HG03175 (cell line): ENCODE measurements around the gene TM7SF3.

Experiments
- ATAC-seq: cut with Tn5 transposase; IDR thresholded peaks from one replicate; pipeline ENCODE4 v1.9.1; 2021; ENCODE audit warnings: mild to moderate bottlenecking, moderate library complexity; ENCODE audit not compliant: unreplicated experiment

TM7SF3 gene

DNA sequence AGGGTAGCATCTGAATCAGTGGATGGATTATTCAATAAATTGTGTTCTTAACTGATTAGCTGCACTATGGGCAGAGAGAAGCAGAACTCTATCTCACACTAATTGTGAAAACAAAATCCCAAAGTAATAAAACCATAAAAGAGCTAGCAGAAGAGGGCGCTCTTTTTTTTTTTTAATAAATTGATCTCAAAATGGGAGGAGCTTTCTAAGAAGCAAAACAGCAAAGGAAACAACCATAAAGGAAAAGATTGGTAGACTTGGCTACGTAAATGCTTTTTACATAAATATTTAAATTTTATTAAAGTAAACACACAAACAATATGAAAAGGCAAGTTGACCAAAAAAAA, 1.5 kb upstream of the TM7SF3 start:
- ATAC-seq: no peak

DNA sequence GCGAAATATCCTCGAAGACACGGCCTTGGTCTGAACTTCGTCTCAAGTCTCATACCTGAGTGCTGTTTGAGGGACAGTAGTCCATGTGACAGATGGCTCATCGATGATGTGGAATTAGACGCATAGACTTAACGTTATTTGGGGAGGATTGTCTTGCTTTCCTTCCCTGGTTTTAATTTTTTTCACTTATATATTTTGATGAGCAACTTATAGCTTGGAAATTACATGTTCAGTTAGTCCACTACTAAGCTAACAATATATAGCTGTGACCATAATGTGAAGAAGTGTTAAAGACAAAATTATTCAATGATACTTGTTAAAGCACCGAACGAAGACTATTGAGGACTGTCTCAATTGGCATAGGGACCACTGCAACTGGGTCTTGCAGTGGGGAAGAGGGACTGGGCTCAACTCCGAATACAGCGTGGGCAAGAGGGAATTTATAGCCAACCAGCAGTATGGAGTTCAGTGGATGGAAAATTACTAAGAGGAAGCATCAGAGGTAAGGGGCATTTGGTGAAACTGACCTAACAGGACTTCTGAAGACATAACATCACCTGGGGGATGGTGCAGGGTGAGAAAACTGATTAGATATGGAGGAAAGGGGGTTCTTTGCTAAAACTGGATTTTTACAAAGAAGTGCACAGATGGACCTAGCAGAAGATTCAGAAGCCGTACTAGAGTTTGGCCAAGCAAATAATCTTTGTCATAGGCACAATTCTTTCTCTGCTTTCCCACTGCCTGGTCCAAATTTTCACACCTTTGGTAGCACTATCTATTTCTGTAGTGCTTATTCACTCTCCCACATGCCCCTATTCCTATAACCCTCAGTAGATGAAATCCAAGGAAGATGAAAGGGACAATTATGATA, 910 bp upstream of the TM7SF3 start:
- no peak for ATAC-seq

DNA sequence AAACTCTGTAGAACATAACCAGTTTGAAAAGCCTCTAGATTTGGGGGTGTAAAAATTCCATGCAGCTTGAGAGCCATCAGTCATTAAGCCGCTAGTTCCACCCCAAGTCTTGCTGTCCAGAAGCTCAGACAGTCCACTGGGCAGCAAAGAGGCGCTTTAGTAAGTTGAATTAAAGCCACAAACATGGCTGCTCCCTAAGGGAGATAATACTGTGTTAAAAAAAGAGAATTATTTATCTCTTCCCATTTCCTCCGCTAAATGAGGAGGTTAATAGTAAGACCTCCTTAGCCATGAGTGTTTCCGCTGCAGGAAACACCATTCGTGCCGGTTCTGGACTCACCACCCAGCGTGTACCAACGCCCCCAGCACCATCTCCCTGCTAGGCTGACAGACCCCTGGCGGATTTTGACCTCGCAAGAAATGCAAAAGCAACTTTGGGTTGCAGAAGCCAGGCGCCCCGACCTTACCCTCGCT, 536 bp downstream of the TM7SF3 start:
- ATAC-seq: peak; percentile 26

DNA sequence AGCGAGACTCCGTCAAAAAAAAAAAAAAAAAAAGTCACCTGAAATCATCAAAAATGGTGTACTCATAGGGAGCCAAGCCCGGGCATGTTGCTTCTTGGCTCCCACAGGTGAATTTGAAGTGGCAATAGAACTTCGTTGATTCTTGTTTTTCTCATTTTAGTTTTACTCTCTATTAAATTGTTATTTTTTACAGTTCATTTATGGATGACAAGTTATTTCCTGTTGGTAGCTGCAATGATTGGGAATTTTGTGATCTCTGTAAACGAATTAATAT, 1.3 kb downstream of the TM7SF3 start:
- ATAC-seq: no peak

DNA sequence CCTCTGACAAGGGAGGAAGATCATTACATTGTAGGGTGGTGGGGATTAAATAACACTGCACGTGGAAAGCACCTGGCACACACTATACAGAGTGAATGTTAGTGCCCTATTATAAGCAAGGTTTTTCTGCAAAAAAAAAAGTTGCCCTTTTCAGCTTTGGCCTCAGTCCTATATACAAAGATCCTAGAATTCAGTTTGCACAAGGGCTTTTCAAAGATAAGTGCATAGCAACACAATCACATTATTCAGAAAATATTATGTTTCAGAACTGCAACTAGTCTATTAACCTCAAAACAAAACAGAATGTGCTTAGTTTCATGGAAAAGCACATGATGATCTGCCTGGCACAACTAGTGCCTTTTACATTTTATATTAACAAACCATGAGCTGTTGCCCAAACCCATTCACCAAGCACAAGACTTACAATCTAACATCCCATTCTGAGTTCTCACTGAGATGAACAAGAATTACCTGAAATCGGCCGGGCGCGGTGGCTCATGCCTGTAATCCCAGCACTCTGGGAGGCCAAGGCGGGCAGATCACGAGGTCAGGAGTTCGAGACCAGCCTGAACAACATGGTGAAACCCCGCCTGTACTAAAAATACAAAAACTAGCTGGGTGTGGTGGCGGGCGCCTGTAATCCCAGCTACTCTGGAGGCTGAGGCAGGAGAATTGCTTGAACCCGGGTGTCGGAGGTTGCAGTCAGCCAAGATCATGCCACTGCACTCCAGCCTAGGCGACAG, 1.8 kb downstream of the TM7SF3 start:
- no peak for ATAC-seq

DNA sequence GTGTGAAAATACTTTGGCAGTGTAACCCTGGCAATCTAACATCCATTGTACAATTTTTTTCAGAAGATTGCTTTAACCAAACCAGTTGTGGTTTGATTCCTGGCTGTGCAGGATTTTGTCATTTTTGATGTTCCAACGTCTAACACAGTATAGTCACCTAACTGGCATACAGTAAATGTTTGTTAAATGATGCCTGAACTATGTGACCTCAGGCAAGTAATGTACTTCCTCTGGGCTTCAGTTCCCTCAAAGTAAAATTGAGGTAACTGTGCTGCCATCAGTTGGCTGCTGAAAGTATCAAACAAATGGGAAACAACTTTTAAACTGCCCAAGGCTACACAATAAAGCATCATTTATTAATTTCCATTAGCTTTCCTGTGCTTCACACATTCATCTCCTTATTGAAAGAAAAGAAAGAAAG, 4.3 kb downstream of the TM7SF3 start:
- no peak for ATAC-seq

DNA sequence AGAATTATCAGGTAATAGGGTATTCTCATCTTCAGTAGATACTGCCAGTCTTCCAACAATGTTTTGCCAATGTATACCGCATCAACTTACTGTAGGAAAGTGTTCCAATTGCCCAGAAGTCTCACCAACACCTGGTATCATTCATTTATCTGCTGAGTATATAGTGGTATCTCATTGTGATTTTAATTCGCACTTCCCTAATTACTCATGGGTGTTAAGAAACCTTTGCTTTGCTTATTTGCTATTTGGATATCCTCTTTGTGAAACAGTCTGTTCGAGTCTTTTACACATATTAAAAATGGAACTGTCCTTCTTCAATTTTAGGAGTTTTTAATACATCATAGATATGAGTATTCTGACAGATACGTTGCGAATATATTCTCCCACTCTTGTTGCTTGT, 6.1 kb downstream of the TM7SF3 start:
- ATAC-seq: no peak

DNA sequence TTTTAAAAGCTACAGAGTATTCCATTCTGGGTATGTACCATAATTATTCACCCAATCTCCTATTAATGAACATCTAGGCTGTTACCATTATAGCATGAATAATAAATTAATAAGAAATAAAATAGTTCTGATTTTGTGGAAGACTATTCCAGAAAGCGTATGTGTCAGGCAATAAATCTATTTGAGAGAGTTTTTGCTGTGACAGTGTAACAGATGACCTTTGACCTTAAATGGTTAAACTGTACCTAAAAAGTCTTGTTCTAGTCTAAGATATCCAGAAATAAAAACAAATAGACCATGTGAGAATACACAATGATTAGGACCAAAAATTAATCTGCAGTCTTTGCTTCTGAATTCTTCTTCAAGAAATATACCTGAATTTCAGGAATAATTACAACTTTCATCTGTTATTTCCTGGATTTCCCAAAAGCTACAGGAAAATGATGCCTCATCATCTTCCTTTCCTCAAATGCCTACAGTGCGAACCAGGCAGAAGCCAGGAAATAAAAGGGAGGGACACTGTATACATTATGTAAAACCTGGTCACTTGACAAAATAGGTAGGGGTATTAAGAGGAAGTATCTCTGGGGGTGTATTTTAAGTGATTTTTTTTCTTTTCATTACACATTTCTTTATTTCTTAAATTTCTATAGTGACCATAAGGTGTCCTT, 7.3 kb downstream of the TM7SF3 start:
- ATAC-seq: no peak

DNA sequence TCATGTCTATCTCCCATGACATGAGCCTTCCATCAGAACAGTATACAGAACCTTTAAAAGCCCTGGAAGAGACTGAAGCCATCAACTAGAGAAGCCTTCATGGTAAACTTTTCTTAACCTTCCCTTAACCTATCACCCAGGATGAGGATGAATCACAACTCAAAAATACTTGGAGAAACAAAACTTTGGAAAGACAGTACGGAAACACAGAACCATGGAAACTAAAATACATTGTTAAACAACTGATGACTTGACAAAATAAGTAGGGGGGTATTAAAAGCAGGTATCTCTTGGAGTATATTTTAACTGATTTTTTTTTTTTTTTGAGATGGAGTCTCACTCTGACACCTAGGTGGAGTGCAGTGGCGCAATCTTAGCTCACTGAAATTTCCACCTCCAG, 8.7 kb downstream of the TM7SF3 start:
- ATAC-seq: no peak

DNA sequence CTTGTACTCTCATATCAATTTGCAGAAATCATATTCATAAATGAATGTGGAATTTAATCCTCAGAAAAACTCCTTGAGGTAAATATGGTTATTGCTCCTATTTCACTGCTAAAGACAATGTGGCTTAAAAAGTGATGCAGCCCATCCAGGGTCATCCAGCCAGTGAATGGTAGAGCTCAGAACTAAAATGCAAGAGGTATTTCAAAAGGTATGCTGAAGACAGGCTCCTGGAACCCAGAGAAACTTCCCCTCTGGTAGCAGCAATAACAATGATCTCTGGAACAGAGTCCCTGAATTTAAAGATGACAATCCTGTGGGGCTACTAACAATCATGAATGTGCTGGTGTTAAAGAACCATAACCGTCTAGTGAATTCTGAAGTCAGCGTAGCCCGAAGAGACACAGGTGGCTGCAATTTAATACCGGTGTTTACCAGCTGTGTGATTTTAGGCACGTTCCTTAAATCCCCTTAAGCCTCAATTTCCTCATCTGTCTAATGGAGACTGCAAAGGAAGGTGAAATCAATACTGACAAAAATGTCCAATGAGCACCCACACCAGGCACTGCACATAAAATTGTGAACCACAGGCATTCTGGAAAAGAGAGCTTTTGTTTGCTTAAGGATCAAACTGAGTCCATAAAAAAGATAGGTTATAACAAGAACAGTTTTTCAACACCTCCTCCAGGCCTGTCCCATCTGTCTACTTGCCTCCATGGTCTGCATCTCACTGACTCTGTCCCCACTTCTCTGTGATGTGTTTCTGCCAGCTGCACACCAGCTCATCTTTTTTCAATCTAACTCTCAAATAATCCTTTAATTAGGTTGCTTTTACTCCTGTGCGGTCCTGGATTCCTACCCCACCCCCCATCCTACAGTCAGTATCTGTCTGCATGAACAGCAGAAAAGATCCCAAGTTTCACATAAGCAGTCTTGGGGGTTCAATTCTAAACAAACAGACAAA, 10.5 kb downstream of the TM7SF3 start:
- ATAC-seq: no peak

DNA sequence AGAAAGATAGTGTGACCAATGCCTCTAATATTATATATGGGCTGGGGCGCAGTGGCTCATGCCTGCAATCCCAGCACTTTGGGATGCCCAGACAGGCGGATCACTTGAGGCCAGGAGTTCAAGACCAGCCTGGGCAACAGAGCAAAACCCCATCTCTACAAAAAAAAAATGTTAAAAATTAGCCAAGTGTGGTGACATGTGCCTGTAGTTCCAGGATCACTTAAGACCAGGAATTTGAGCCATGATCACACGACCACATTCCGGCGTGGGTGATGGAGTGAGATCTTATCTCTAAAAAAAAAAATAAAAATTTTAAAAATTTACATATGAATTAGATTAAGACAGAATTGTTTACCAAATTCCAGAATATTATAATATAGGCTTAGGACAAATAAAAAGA, 12.0 kb downstream of the TM7SF3 start:
- no peak for ATAC-seq

DNA sequence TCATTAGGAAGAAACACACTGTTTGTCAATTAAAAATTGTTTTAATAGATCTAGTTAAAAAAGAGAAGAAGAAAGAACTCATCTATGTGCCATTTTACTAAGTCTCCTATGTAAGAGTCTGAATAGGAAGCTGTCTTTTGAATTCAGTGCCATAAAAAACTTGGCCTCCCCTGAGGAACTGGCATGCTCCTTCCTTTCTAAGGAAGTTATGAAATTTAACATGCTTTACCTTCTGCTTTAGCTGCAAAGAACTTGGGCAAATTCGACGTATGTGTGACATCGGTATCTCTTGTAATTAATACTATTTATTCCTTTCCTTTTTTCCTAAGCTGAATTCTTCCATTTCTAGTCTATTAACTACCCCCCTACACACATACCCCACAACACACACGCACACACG, 12.5 kb downstream of the TM7SF3 start:
- ATAC-seq: no peak

DNA sequence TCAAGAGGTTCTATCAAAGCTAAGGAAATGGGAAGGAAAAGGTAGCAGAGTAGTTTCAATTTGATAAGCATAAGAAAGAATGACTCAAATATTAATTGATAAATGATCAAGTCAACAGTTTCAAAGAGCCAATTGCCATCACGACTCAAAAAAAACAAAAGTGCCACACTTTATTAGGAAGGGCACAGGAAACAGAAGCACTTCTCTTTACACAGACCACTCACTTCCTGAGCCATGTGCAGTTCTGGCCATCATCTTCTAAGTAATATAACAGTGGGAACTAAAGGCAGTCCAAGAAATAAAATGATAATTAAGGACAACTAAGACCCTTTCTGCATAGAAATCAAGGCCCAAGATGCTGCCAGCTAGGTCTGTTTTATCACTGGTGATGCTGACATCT, 13.2 kb downstream of the TM7SF3 start:
- ATAC-seq: no peak

DNA sequence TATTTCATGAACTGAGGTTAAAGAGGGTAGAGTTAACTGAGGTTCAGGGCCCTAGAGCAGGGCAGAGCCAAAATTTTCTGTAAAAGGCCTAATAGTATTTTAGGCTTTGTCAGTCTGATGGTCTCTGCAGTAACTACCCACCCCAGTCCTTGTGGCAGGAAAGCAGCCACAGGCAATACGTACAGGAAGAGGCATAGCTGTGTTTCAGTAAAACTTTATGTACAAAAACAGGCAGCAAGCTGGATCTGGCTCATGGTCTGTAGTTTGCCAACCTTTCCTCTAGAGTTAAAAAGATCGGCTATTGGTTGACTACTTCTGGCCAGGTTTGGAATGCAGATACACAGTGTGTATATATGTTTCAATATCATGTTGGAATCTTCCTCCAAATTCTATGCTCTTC, 17.2 kb downstream of the TM7SF3 start:
- no peak for ATAC-seq

DNA sequence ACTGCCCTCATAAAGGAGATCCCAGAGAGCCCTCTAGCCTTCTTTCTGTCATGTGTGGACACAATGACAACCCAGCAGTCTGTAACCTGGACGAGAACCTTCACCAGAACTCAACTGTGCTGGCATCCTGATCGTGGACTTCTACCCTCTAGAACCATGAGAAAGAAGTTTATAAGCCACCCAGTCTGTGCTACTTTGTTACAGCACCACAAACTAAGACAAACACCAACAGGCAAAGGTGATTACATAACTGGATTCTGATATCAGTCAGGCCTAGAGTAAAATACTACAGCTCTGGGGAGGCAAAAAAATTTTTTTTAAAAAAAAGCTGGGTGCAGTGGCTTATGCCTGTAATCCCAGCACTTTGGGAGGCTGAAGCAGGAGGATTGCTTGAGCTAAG, 18.5 kb downstream of the TM7SF3 start:
- no peak for ATAC-seq

DNA sequence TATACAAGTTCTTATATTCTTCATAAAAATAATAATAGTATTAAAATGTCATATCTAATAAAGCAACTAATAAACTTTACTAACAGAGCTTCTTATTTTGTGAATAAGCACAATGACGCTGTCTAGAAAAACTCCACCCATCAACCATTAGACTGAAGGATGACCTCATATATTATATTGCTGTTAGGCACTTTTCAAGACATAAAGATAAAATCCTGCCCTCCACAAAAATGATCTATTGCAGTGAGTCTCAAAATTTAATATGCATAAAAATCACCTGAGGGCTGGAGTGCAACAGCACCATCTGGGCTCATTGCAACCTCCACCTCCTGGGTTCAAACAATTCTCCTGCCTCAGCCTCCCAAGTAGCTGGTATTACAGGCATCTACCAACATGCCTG, 20.1 kb downstream of the TM7SF3 start:
- no peak for ATAC-seq

DNA sequence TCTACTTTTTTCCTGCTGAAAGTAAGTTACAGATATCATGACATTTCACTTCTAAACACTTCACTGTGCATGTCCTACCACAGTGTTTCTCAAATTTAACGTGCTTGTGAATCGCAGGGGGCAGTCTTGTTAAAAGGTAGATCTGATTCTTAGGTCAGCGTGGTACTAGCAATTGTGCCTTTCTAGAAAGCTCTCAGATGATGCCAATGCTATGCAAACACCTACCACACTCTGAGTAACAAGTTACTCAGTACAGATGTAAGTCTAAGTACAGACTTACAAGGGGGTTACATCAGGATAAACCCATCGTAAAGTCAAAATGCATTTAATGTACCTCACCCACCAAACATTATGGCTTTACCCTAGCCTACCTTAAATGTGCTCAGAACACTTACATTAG, 22.4 kb downstream of the TM7SF3 start:
- ATAC-seq: no peak

DNA sequence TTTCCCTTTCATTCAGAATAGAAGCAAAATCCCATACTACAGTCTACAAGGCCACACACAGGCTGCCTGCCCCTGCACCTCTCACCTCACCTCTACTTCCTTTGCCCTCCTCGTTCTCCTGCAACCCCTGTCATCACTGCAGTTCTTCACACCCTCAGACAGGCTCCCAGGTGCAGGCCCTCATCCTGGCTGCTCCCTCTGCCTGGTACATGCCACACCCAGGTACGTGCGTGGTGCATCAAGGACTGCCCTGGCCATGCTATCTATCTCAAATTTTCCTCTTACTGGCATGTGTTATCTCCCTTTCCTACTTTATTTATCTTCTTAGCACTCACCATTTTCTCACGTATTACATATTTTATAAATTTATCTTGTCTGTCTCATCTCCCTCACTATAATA, 24.3 kb downstream of the TM7SF3 start:
- ATAC-seq: no peak

DNA sequence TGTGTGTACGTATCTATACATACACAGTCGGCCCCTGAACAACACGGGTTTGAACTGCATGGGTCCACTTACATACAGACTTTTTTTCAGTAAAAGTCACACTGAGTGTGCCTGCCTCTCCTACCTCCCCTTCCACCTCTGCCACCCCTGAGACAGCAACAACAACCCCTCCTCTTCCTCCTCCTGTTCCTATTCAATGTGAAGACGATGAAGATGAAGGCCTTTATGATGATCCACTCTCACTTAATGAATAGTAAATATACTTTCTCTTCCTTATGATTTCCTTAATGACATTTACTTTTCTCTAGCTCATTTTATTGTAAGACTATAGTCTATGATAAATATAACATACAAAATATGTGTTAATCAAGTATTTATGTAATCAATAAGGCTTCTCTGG, 25.5 kb downstream of the TM7SF3 start:
- ATAC-seq: no peak

DNA sequence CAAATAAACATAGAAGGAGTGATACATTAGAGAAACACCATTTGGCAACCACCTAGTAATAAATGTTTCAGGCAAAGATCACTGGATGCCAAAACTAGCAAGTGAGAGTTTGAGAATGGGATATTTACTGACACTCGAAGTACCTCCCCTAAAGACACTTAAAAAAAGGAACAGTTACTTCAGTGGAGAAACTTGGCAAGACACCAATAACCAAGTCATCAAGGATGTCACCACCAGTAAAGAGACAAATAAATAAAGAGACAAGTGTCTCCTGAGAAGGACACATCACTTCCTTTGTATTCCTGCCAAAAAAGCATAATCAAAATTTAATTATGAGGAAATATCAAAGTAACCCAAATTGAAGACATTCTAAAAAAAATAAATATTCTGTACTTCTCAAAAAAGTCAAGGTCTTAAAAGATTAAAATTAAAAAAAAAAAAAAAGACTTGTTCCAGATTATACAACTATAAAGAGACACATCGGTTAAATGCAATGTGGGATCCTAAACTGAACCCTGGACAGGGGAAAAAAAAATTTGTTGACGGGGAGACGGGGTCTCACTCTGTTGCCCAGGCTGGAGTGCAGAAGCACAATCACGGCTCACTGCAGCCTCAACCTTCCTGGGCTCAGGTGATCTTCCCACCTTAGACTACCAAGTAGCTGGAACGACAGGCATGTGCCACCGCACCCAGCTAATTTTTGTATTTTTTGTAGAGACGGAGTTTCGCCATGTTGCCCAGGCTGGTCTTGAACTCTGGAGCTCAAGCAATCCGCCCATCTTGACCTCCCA, 26.4 kb downstream of the TM7SF3 start:
- ATAC-seq: no peak
